GM21423 (cell line): Measurements from ENCODE around the gene EPHX1.
"Not testable (repeated sequence)": the region's sequence is repeated elsewhere in the genome, so short reads cannot be mapped to it uniquely, and the experiment has no call there.

ENCODE experiments used
- ATAC-seq: cut with Tn5 transposase; IDR thresholded peaks from one replicate; pipeline ENCODE4 v1.9.1; 2021; ENCODE audit warnings: mild to moderate bottlenecking, moderate library complexity; ENCODE audit not compliant: unreplicated experiment

Gene EPHX1

GRCh38 chr1:225815526-225816178, 5.7 kb downstream of the EPHX1 start:
- no peak for ATAC-seq

- no peak for ATAC-seq
Observed at GRCh38 chr1:225816643-225817538, 7.0 kb downstream of the EPHX1 start.

- no peak for ATAC-seq
Observed at GRCh38 chr1:225817611-225818061, 7.7 kb downstream of the EPHX1 start.

- ATAC-seq, result no peak
Observed at GRCh38 chr1:225818229-225818628, 8.3 kb downstream of the EPHX1 start.

GRCh38 chr1:225819346-225820192, 9.6 kb downstream of the EPHX1 start:
- ATAC-seq, result no peak

GRCh38 chr1:225820522-225821120, 10.7 kb downstream of the EPHX1 start:
- no peak for ATAC-seq

- no peak for ATAC-seq
Observed at GRCh38 chr1:225822655-225823403, 12.9 kb downstream of the EPHX1 start.

- no peak for ATAC-seq
Observed at GRCh38 chr1:225823811-225824261, 13.9 kb downstream of the EPHX1 start.

- no peak for ATAC-seq
Observed at GRCh38 chr1:225824533-225824941, 14.6 kb downstream of the EPHX1 start.

- ATAC-seq, result no peak
Observed at GRCh38 chr1:225825078-225825477, 15.2 kb downstream of the EPHX1 start.

GRCh38 chr1:225825607-225826007, 15.7 kb downstream of the EPHX1 start:
- no peak for ATAC-seq

- no peak for ATAC-seq
Observed at GRCh38 chr1:225827076-225827475, 17.2 kb downstream of the EPHX1 start.

- ATAC-seq, result no peak
Observed at GRCh38 chr1:225828706-225829345, 18.9 kb downstream of the EPHX1 start.

GRCh38 chr1:225830841-225831240, 20.9 kb downstream of the EPHX1 start:
- ATAC-seq, result no peak

- ATAC-seq, result no peak
Observed at GRCh38 chr1:225834417-225835329, 24.7 kb downstream of the EPHX1 start.

GRCh38 chr1:225835856-225836255, 25.9 kb downstream of the EPHX1 start:
- no peak for ATAC-seq

GRCh38 chr1:225836296-225836695, 26.4 kb downstream of the EPHX1 start:
- not testable (repeated sequence) for ATAC-seq

GRCh38 chr1:225838793-225839192, 28.9 kb downstream of the EPHX1 start:
- no peak for ATAC-seq
